Gastroesophageal sphincter (tissue), 4 donors: ENCODE data around the gene MED10. TPM values are rescaled to one million over a fixed set of nuclear protein-coding genes. Genes with fewer than 3 reads are reported as not detected.

Experiments used
- ATAC-seq: fragments of 150-250 bp; one replicate; pipeline ENCODE4 v1.9.1; 2016; ENCODE audit warnings: mild to moderate bottlenecking, moderate library complexity
- H3K27ac ChIP-seq, 4 donors: fragments of 200-600 bp; sonication (generic) in 3 of 4; 1 replicate in 3 of 4; 2 replicates in 1 of 4; pipeline ENCODE4 v1.5.1; 2016 to 2019
- H3K27me3 ChIP-seq: fragments of 200-600 bp; sonication (generic); one replicate; pipeline ENCODE4 v1.5.1; 2019
- H3K36me3 ChIP-seq, 2 donors: fragments of 200-600 bp; sonication (generic); one replicate each; pipeline ENCODE4 v1.5.1; 2019; ENCODE audit warnings: control low read depth in 1 of 2
- H3K4me1 ChIP-seq, 3 donors: fragments of 200-600 bp; sonication (generic); 1 replicate in 2 of 3; 2 replicates in 1 of 3; pipeline ENCODE4 v1.5.1; 2016 to 2019; ENCODE audit warnings: control low read depth in 2 of 3
- H3K4me3 ChIP-seq, 2 donors: fragments of 200-600 bp; sonication (generic); one replicate each; pipeline ENCODE4 v1.5.1; 2019; ENCODE audit warnings: mild to moderate bottlenecking in 1 of 2, moderate library complexity in 1 of 2
- H3K9me3 ChIP-seq, 3 donors: fragments of 200-600 bp; sonication (generic); one replicate each; pipeline ENCODE4 v1.5.1; 2017 to 2019; ENCODE audit warnings: control low read depth in 2 of 3
- CTCF ChIP-seq, 4 experiments: fragments of 200-600 bp in 2 of 4; fragments of 450-650 bp in 2 of 4; sonication (generic) in 1 of 4; IDR thresholded peaks; one replicate each; pipeline ENCODE4 v1.5.1; 2017 to 2019; ENCODE audit warnings: antibody characterized with exemption in 4 of 4, mild to moderate bottlenecking in 2 of 4, moderate library complexity in 2 of 4
- EP300 ChIP-seq: sonication (generic); formaldehyde crosslinking; IDR thresholded peaks from one replicate; pipeline ENCODE4 v1.6.1; 2017; ENCODE audit warnings: antibody characterized with exemption, mild to moderate bottlenecking
- POLR2A ChIP-seq, 2 donors: fragments of 450-650 bp; IDR thresholded peaks; one replicate each; pipeline ENCODE4 v1.6.1; 2017; ENCODE audit warnings: antibody characterized with exemption in 2 of 2, mild to moderate bottlenecking in 2 of 2, moderate library complexity in 1 of 2
- POLR2AphosphoS5 ChIP-seq: sonication (generic); formaldehyde crosslinking; IDR thresholded peaks from one replicate; pipeline ENCODE4 v1.6.1; 2017; ENCODE audit warnings: antibody characterized with exemption
- WGBS, 2 donors: methylation state at CpG; one replicate each; pipeline ENCODE4 v1.1.5; 2018; ENCODE audit warnings: low coverage in 1 of 2; 5-methylcytosine and 5-hydroxymethylcytosine counted together
- total RNA-seq, 4 donors: library from RNA; depleted of rRNA; stranded (reverse); fragments of >200 nt; gene quantifications; one replicate each; pipeline ENCODE4 v1.1.0, GENCODE V29; 2016

Gene MED10
- total RNA-seq, 4 donors from 2014 or later, result 27.2 to 39.7 (median 34.0) TPM

DNA sequence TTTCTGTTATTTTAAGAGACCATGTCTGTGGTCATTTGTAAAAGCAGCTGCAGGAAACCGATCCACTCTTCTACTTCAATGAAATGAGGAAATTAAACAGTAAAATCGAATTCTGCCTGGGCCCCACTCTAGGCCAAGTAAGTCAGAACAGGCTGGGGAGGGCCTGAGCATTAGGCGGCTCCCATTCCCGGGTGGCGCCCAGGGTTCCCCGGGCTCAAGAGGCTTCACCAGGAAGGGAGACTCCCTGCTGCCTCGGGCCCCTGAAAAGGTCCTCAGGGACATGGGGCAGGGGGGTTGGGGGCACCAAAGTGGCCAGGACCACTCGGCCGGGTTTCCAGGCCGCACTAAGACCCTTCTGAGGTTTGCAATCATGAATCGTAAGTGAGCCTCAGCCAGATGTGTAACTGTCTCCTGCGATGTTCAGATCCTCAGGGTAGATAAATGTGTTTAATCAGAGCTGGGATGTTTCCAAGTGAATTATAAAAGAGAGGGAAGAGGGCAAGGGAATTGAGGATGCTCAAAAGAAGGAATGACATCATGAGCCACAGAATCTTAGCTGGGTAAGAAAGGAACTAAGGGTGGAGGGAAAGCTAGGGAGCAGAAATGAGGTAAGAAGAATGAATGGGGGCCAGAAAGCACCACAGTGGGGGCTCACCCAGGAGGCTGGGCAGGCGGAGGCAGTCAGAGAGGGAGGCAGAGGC is 24.6 kb downstream of the MED10 start:
- Histone ChIP-seq H3K27ac (no peak overlapping the region), H3K4me3 (no peak overlapping the region), H3K27me3 (no peaks in the 10 kb centered on the region), H3K9me3 (no peaks in the 10 kb centered on the region), H3K4me1 (no peaks in the 10 kb centered on the region), H3K36me3 (peaks cover 0 to 30% of the 10 kb centered on the region in 2 donors)
- no peak for ATAC-seq
- 91% methylated on average over 4 of the region's 13 CpGs; no CpG with 5 or more reads in 1 of the 2 donors for WGBS, 2 donors
- no peak for TF ChIP-seq CTCF (IDR thresholded peaks at IDR 0.05)
- TF ChIP-seq POLR2A (IDR thresholded peaks at IDR 0.05), result no peak
- no peak for TF ChIP-seq EP300
- TF ChIP-seq POLR2AphosphoS5, result no peak

- no peaks in the 10 kb centered on the region for H3K9me3 ChIP-seq
- H3K36me3 ChIP-seq, result peaks cover 0 to 10% of the 10 kb centered on the region in 2 donors
- 20 to 55% methylated on average over 1 to 6 of the region's 18 CpGs for WGBS, 2 donors
- H3K27ac ChIP-seq, result no peak overlapping the region
- no peaks in the 10 kb centered on the region for H3K27me3 ChIP-seq
- no peak for ATAC-seq
- TF ChIP-seq EP300 (no peak), POLR2AphosphoS5 (no peak), CTCF (IDR thresholded peaks at IDR 0.05) (no peak), POLR2A (IDR thresholded peaks at IDR 0.05) (no peak)
- H3K4me1 ChIP-seq, result no peaks in the 10 kb centered on the region
- H3K4me3 ChIP-seq, result no peak overlapping the region
Measured at GRCh38 chr5:6350277-6351090, 27.9 kb downstream of the MED10 start.

GRCh38 chr5:6349387-6349786 is 29.0 kb downstream of the MED10 start:
- peaks cover 0 to 10% of the 10 kb centered on the region in 2 donors for H3K36me3 ChIP-seq
- WGBS, 2 donors, result 85% methylated on average over 2 of the region's 19 CpGs; no CpG with 5 or more reads in 1 of the 2 donors
- no peak overlapping the region for H3K27ac ChIP-seq
- no peak for TF ChIP-seq EP300
- no peak for TF ChIP-seq CTCF (IDR thresholded peaks at IDR 0.05)
- TF ChIP-seq POLR2AphosphoS5, result no peak
- TF ChIP-seq POLR2A (IDR thresholded peaks at IDR 0.05), result no peak
- no peak for ATAC-seq
- H3K9me3 ChIP-seq, result no peaks in the 10 kb centered on the region
- no peak overlapping the region for H3K4me3 ChIP-seq
- no peaks in the 10 kb centered on the region for H3K4me1 ChIP-seq
- no peaks in the 10 kb centered on the region for H3K27me3 ChIP-seq

DNA sequence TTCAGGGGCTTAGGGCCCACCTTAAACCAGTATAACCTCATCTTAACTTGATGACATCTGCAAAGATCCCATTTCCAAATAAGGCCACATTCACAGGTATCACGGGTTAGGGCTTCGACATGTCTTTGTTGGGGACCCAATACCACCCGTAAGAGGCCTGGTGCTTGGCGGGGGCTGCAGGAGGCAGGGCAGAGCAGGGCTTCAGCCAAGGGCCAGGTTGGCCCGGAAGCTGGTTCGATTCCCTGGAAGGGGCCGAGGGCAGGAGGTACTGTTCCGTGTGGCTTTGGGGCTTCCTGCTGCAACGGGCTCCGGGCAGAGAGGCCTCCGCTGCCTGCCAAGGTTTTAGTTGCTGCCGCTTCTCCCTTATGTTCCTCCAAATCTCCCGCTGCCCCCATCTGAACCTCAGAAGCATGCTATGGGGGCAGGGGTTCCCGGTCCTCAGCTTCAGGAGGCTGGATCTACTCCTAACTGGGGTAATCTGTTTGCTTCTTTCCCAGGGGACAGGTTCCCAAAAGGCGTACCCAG is 29.8 kb downstream of the MED10 start:
- TF ChIP-seq EP300, result no peak
- TF ChIP-seq CTCF (IDR thresholded peaks at IDR 0.05), result no peak
- TF ChIP-seq POLR2A (IDR thresholded peaks at IDR 0.05), result no peak
- TF ChIP-seq POLR2AphosphoS5, result no peak
- H3K36me3 ChIP-seq, result peaks cover 0 to 10% of the 10 kb centered on the region in 2 donors
- no CpG with 5 or more reads among the region's 15 CpGs for WGBS, 2 donors
- no peaks in the 10 kb centered on the region for H3K9me3 ChIP-seq
- no peak overlapping the region for H3K4me3 ChIP-seq
- no peaks in the 10 kb centered on the region for H3K27me3 ChIP-seq
- no peak overlapping the region for H3K27ac ChIP-seq
- H3K4me1 ChIP-seq, result no peaks in the 10 kb centered on the region
- ATAC-seq, result no peak
